Measurements from ENCODE around the gene PEX16.

The PEX16 gene

DNA sequence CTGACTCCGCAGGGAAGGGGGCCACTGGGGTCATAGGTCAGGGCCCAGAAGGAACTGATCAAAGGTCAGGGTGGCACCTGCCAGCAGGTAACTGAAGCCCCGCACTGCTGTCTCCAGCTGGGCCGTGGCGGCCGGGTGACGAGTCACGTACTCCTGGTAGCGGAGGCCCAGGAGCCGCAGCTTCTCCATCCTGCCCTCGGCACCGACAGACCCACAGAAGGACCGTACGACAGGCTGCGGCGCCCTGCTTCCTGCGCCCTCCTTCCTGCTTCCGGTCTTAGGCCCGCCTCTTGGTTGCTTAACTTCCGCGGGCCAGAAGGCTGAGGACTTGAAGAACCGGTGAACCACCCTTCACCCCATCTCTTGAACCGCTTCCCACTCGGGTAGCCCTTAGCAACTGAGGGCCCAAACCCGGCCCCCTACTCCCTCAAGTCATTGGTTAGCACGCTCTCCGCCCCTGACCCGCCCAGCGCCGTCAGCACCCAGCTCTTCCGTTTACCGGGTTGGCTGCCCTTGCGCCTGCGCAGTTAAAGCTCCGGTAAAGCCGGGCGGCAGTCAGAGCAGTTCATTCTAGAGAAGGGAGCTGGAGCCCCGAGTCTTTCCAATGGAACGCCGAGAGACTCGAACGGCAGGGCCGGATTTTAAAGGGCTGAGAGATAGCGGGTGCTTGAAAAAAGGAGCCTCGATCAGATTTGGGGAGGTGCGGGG lies at the start of gene PEX16:
PEX16 (minus strand) TSS at position 255 of the 708 bp plus-strand sequence; CDS start at position 189, 66 bp downstream.
- Histone ChIP-seq H3K27me3 (ENCODE audit: control insufficient read depth in 1 of 2, insufficient read depth in 2 of 2, low read length in 2 of 2) (peaks cover 0 to 17% of the 10 kb centered on the region in 2 donors), H3K4me3 (ENCODE audit: low read depth in 1 of 2, low read length in 2 of 2) (peak within 1 kb of the TSS; percentile 86 to 99), H3K27ac (ENCODE audit: low read depth, low read length) (peak within 1 kb of the TSS; percentile 92), H3K4me1 (ENCODE audit: insufficient read depth, low read length) (peaks cover 12% of the 10 kb centered on the region), H3K9me3 (ENCODE audit: low read length) (no peaks in the 10 kb centered on the region), H3K36me3 (ENCODE audit: insufficient read depth, low read length) (peaks cover 27% of the 10 kb centered on the region), H3K9ac (ENCODE audit: low read length) (peak within 1 kb of the TSS; percentile 86)

DNA sequence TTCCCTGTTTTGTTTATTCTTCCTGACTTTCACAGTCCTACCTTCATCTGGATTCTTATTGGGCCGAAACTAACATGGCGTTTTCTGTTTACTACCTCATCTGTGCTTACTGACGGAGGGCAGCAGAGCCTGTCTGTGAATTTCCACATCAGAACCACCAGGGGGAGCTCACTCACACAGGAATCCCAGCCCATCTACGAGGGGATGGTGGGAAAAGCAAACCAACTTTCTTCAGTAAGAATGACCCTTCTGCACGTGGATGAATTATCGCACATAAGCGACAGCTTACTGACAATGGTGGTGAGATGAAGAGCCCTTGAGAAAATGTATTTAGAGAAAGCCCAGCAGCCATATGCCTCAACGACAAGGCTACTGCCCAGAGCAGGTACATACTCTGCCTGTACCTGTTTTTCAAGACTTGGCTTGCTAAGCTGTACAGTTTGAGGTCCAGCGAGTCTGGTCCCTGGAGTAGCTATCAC lies 47.3 kb upstream of the PEX16 start:
- no peak overlapping the region for H3K27ac ChIP-seq (ENCODE audit: low read depth, low read length)
- no peak overlapping the region for H3K9ac ChIP-seq (ENCODE audit: low read length)
- no peaks in the 10 kb centered on the region for H3K27me3 ChIP-seq (ENCODE audit: control insufficient read depth in 1 of 2, insufficient read depth in 2 of 2, low read length in 2 of 2)
- no peaks in the 10 kb centered on the region for H3K4me1 ChIP-seq (ENCODE audit: insufficient read depth, low read length)
- H3K9me3 ChIP-seq (ENCODE audit: low read length) = no peaks in the 10 kb centered on the region
- H3K36me3 ChIP-seq (ENCODE audit: insufficient read depth, low read length) = peaks cover 37% of the 10 kb centered on the region
- H3K4me3 ChIP-seq (ENCODE audit: low read depth in 1 of 2, low read length in 2 of 2) = no peak overlapping the region

DNA sequence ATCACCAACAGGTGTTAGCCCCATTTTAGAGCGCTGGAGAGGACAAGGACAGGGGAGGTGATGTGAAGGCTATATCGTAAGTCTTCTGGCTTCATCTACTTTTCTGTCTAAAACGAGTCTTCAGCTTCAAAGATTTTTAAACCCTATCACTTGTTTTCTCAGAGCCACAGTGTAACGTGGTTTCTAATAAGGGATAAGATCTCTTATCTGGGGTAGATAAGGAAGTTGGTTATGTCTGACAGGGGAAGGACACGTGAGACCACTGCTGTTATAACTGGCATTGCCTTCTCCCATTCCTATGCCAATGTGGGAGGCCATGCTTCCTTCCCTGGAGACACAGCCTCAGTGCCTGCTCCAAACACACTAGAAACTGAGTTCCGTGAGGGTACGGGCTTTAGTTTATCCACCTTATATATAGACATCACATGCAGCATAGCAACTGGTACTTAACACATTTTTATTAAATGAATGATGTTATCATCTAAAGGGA lies 44.1 kb upstream of the PEX16 start:
- Histone ChIP-seq H3K4me3 (ENCODE audit: low read depth in 1 of 2, low read length in 2 of 2) (no peak overlapping the region), H3K9me3 (ENCODE audit: low read length) (no peaks in the 10 kb centered on the region), H3K36me3 (ENCODE audit: insufficient read depth, low read length) (peaks cover 18% of the 10 kb centered on the region), H3K4me1 (ENCODE audit: insufficient read depth, low read length) (no peaks in the 10 kb centered on the region), H3K9ac (ENCODE audit: low read length) (no peak overlapping the region), H3K27me3 (ENCODE audit: control insufficient read depth in 1 of 2, insufficient read depth in 2 of 2, low read length in 2 of 2) (no peaks in the 10 kb centered on the region), H3K27ac (ENCODE audit: low read depth, low read length) (no peak overlapping the region)

DNA sequence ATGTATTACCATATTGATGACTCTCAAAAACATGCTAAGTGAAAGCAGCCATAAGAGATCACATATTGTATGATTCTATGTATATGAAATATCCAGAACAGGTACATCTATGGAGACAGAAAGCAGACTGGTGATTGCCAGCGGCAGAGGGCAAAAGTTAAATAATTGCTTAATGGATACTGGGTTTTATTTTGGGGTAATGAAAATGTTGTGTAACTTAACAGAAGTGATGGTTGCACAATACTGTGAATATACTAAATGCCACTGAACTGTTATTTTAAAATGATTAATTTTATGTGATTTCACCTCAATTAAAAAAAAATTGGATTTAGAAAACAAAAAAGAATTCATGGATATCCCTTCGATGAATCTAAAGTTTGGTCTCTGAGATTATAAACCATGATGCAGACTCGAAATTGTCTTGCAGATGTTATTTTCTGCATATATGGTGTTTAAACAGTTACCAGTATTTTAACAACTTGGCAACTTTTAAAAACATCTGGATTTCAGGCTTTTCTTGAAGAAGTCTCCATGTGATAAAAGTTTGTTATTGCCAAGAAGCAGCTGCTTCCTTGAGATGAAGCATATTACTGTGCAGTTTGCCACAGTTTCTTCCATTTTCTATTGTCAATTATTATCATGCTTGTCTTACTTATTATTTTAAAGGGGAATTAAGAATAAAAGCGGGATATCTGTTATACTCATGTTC lies 42.9 kb upstream of the PEX16 start:
- no peak overlapping the region for H3K4me3 ChIP-seq (ENCODE audit: low read depth in 1 of 2, low read length in 2 of 2)
- H3K9ac ChIP-seq (ENCODE audit: low read length) = no peak overlapping the region
- H3K36me3 ChIP-seq (ENCODE audit: insufficient read depth, low read length) = peaks cover 15% of the 10 kb centered on the region
- H3K4me1 ChIP-seq (ENCODE audit: insufficient read depth, low read length) = no peaks in the 10 kb centered on the region
- H3K9me3 ChIP-seq (ENCODE audit: low read length) = no peaks in the 10 kb centered on the region
- H3K27ac ChIP-seq (ENCODE audit: low read depth, low read length) = no peak overlapping the region
- no peaks in the 10 kb centered on the region for H3K27me3 ChIP-seq (ENCODE audit: control insufficient read depth in 1 of 2, insufficient read depth in 2 of 2, low read length in 2 of 2)

DNA sequence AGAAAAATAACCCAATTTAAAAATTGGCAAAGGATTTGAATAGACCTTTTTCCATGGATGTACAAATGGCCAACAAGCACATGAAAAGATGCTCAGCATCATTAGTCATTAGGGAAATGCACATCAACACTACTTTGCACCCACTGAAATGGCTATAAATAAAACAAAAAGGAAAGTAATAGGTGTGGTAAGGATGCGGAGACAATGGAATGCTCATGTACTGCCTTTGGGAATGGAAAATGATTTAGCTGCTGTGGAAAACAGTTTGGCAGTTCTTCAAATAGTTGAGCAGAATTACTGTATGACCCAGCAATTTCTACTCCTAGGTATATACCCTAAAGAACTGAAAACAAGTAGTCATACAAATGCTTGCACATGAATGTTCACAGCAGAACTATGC lies 42.2 kb upstream of the PEX16 start:
- Histone ChIP-seq H3K4me3 (ENCODE audit: low read depth in 1 of 2, low read length in 2 of 2) (no peak overlapping the region), H3K4me1 (ENCODE audit: insufficient read depth, low read length) (no peaks in the 10 kb centered on the region), H3K9me3 (ENCODE audit: low read length) (no peaks in the 10 kb centered on the region), H3K27ac (ENCODE audit: low read depth, low read length) (no peak overlapping the region), H3K36me3 (ENCODE audit: insufficient read depth, low read length) (peaks cover 14% of the 10 kb centered on the region), H3K27me3 (ENCODE audit: control insufficient read depth in 1 of 2, insufficient read depth in 2 of 2, low read length in 2 of 2) (no peaks in the 10 kb centered on the region), H3K9ac (ENCODE audit: low read length) (no peak overlapping the region)

GRCh38 chr11:45949992-45950407 lies 32.3 kb upstream of the PEX16 start:
- no peak overlapping the region for H3K27ac ChIP-seq (ENCODE audit: low read depth, low read length)
- peaks cover 70% of the 10 kb centered on the region for H3K36me3 ChIP-seq (ENCODE audit: insufficient read depth, low read length)

GRCh38 chr11:45948356-45948755 lies 30.7 kb upstream of the PEX16 start:
- Histone ChIP-seq H3K9me3 (ENCODE audit: low read length) (no peaks in the 10 kb centered on the region), H3K4me1 (ENCODE audit: insufficient read depth, low read length) (no peaks in the 10 kb centered on the region), H3K4me3 (ENCODE audit: low read depth in 1 of 2, low read length in 2 of 2) (no peak overlapping the region), H3K9ac (ENCODE audit: low read length) (no peak overlapping the region), H3K36me3 (ENCODE audit: insufficient read depth, low read length) (peaks cover 67% of the 10 kb centered on the region), H3K27ac (ENCODE audit: low read depth, low read length) (no peak overlapping the region), H3K27me3 (ENCODE audit: control insufficient read depth in 1 of 2, insufficient read depth in 2 of 2, low read length in 2 of 2) (no peaks in the 10 kb centered on the region)

More at GRCh38 chr11:45949992-45950407, 32.3 kb upstream of the PEX16 start:
- Histone ChIP-seq H3K4me3 (ENCODE audit: low read depth in 1 of 2, low read length in 2 of 2) (no peak overlapping the region), H3K9me3 (ENCODE audit: low read length) (no peaks in the 10 kb centered on the region), H3K27me3 (ENCODE audit: control insufficient read depth in 1 of 2, insufficient read depth in 2 of 2, low read length in 2 of 2) (no peaks in the 10 kb centered on the region), H3K4me1 (ENCODE audit: insufficient read depth, low read length) (no peaks in the 10 kb centered on the region), H3K9ac (ENCODE audit: low read length) (no peak overlapping the region)

DNA sequence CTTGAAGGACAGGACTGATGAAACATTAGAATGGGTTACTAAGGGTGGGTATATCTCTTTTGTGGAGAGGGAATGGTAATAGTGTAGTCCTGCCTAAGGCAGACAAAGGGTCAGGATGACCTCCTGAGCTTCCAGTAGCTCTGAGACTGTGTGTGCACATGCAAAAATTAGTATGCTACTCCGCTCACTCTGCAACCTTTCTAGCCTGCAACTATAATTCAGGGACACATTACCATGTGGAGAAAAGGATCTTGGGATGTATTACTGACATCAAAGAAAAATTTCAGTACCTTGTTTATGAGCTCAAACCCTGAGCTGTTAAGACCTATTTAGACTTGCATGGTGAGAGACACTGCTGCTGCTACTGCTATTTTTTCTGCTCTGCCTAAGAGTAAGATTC lies 30.2 kb upstream of the PEX16 start:
- no peak overlapping the region for H3K9ac ChIP-seq (ENCODE audit: low read length)
- H3K4me3 ChIP-seq (ENCODE audit: low read depth in 1 of 2, low read length in 2 of 2) = no peak overlapping the region
- H3K9me3 ChIP-seq (ENCODE audit: low read length) = no peaks in the 10 kb centered on the region
- peaks cover 68% of the 10 kb centered on the region for H3K36me3 ChIP-seq (ENCODE audit: insufficient read depth, low read length)
- no peak overlapping the region for H3K27ac ChIP-seq (ENCODE audit: low read depth, low read length)
- H3K27me3 ChIP-seq (ENCODE audit: control insufficient read depth in 1 of 2, insufficient read depth in 2 of 2, low read length in 2 of 2) = no peaks in the 10 kb centered on the region
- H3K4me1 ChIP-seq (ENCODE audit: insufficient read depth, low read length) = no peaks in the 10 kb centered on the region

DNA sequence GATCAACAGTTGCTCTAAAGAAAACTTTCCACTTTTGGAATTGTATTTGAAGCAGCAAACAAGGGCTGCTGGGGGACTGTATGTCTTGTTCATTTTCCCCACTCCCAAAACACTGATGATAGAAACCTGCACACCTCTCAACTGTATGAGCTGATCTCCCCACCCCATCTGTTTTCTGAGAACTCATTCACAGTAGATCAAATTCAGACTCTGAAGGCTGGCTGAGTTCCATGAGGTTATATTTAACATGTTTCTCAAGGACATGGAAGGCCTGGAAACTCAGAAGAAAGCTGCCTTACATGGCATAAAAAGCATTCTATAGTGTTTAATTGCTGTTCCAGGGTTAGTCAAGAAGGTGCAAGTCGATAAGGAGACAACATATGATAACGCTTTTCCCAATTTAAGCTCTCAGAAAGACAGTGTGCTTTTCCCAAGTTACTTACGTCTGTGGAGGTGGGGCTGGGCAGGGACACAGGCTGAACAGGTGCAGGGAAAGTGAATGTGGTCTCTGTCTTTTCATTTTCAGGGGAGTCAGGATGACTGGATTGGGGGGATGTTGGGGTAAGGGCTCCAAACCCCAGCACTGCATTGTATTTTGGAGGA lies 27.8 kb upstream of the PEX16 start:
- Histone ChIP-seq H3K9me3 (ENCODE audit: low read length) (no peaks in the 10 kb centered on the region), H3K4me1 (ENCODE audit: insufficient read depth, low read length) (no peaks in the 10 kb centered on the region), H3K9ac (ENCODE audit: low read length) (no peak overlapping the region), H3K27me3 (ENCODE audit: control insufficient read depth in 1 of 2, insufficient read depth in 2 of 2, low read length in 2 of 2) (no peaks in the 10 kb centered on the region), H3K4me3 (ENCODE audit: low read depth in 1 of 2, low read length in 2 of 2) (no peak overlapping the region), H3K36me3 (ENCODE audit: insufficient read depth, low read length) (peaks cover 67% of the 10 kb centered on the region), H3K27ac (ENCODE audit: low read depth, low read length) (no peak overlapping the region)

DNA sequence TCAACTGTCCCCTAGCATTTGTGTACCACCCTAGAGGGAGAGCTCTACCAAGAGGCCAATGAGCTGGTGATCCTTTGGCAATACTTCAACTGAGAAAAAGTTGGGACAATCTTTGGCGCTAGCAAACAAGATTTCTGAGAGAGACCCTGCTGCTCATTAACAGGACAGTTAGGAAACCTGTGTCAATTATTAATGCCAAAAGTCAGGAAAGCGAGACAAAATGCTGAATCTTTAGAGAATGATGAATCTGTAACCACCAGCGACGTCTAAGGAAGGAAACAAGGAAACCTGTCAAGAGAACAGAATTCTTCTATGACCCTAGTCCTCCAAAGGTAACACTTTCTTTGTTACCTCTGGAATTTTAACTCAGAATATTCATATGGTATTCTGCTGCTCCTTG lies 24.7 kb upstream of the PEX16 start:
- Histone ChIP-seq H3K9me3 (ENCODE audit: low read length) (no peaks in the 10 kb centered on the region), H3K36me3 (ENCODE audit: insufficient read depth, low read length) (peaks cover 52% of the 10 kb centered on the region), H3K27ac (ENCODE audit: low read depth, low read length) (no peak overlapping the region), H3K4me1 (ENCODE audit: insufficient read depth, low read length) (no peaks in the 10 kb centered on the region), H3K9ac (ENCODE audit: low read length) (no peak overlapping the region), H3K4me3 (ENCODE audit: low read depth in 1 of 2, low read length in 2 of 2) (no peak overlapping the region), H3K27me3 (ENCODE audit: control insufficient read depth in 1 of 2, insufficient read depth in 2 of 2, low read length in 2 of 2) (no peaks in the 10 kb centered on the region)

DNA sequence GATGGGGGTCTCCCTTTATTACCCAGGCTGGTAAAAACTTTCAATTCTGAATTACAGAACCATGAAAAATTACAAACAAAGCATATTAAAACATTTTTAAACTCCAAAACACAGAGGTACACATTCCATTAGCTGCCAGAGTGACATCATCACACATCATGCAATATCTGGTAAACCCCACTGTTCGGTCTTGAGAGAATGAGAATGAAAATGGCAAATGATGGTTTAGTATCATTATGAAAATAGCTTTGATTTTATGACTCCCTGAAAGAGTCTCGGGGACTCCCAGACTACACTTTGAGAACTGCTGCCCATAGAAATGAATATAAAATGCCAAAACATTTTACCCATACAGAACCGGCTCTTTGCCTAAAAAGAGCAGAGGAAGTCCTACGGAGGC lies 23.6 kb upstream of the PEX16 start:
- peaks cover 54% of the 10 kb centered on the region for H3K36me3 ChIP-seq (ENCODE audit: insufficient read depth, low read length)
- no peaks in the 10 kb centered on the region for H3K27me3 ChIP-seq (ENCODE audit: control insufficient read depth in 1 of 2, insufficient read depth in 2 of 2, low read length in 2 of 2)
- H3K4me1 ChIP-seq (ENCODE audit: insufficient read depth, low read length) = no peaks in the 10 kb centered on the region

More for the DNA sequence above, 23.6 kb upstream of the PEX16 start:
- H3K9ac ChIP-seq (ENCODE audit: low read length) = no peak overlapping the region
- no peak overlapping the region for H3K27ac ChIP-seq (ENCODE audit: low read depth, low read length)
- no peaks in the 10 kb centered on the region for H3K9me3 ChIP-seq (ENCODE audit: low read length)
- H3K4me3 ChIP-seq (ENCODE audit: low read depth in 1 of 2, low read length in 2 of 2) = no peak overlapping the region

Measured in muscle layer of colon (tissue), 2 donors.